AG10803 (cell line): ENCODE measurements around the gene STXBP3.

Experiments
- DNase-seq: peaks from one replicate; pipeline ENCODE4 v3.0.0; 2010; ENCODE audit warnings: low read depth
- H3K4me3 ChIP-seq: 2 replicates; pipeline ENCODE4 v1.5.1; 2011; ENCODE audit warnings: mild to moderate bottlenecking, low read length, control low read depth
- TF ChIP-seq, protein P1 (sequence below): conservative IDR thresholded peaks from 2 replicates; pipeline ENCODE4 v1.5.1; 2011; ENCODE audit warnings: mild to moderate bottlenecking, low read length, control low read depth, inconsistent platforms

The STXBP3 gene

DNA sequence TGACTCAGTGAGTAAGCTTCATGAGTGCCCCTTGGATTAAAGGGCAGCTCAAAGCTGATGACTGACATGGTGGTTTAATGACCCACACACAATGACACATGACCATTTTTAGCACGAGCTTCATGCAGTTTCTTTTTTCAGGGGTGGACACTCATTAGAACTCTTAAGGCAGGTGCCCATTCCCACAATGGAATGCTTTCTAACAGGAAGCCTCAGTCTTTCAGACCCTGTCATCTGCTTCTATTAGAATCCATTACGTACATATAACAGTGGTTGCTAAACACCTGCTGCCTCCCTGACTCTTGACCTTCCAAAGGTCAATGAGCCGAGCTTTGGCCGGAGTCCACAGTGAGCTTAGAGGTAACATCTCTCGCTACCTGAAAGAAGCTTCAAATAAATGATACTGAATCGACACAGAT, 83.0 kb downstream of the STXBP3 start:
- no peak overlapping the region for H3K4me3 ChIP-seq
- TF ChIP-seq, protein P1, sequence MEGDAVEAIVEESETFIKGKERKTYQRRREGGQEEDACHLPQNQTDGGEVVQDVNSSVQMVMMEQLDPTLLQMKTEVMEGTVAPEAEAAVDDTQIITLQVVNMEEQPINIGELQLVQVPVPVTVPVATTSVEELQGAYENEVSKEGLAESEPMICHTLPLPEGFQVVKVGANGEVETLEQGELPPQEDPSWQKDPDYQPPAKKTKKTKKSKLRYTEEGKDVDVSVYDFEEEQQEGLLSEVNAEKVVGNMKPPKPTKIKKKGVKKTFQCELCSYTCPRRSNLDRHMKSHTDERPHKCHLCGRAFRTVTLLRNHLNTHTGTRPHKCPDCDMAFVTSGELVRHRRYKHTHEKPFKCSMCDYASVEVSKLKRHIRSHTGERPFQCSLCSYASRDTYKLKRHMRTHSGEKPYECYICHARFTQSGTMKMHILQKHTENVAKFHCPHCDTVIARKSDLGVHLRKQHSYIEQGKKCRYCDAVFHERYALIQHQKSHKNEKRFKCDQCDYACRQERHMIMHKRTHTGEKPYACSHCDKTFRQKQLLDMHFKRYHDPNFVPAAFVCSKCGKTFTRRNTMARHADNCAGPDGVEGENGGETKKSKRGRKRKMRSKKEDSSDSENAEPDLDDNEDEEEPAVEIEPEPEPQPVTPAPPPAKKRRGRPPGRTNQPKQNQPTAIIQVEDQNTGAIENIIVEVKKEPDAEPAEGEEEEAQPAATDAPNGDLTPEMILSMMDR = no peak
- DNase-seq = peak; percentile 58

DNA sequence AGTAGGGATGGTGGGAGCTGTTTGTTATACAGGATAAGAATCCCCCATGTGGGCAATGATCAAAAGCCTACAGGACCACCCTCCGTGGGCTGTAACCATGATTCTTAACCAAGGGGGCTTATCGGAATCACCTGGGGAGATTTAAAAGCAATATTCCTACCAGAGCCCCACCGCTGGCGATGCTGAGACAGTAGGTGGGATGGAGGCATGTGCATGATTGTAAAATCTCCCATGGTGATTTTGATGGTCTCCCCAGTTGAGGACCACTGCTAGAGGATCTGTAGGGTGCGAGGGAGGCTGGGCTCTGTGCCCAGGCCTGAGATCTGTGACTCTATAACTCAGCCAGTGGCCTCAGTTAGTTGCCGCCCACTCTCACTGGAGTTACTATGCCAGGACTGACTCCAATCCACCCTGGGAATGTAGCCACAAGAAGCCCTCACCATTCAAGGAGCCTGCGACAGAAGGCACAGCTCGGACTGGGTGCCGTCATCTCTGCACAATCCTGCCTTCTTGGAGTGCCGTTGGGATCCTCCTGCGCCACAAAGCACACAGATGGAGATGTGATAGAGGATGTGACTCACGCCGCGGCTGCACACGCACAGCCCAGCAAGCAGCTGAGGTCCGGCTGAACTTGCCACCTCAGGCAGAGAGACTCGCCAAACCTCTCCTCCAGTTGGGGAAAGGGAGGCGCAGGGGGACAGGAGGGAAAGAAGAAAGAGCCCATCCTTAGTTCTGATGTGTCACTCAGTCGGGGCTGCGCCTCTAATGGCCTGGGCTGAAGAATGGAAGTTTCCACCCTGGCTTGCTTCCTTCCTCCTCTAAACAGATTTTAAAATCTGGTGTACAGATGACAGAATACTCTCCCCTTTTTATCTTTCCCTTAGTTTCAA, 83.9 kb downstream of the STXBP3 start:
- peak; percentile 98 for DNase-seq
- TF ChIP-seq, protein P1 = no peak
- H3K4me3 ChIP-seq = peak overlapping the region; percentile 45

- TF ChIP-seq, protein P1 = no peak
- peak; percentile 86 for DNase-seq
- peak overlapping the region; percentile 14; the same call in 1 of the 2 replicates for H3K4me3 ChIP-seq
Measured at GRCh38 chr1:108831225-108831624, 84.8 kb downstream of the STXBP3 start.

- DNase-seq = no peak
- no peak overlapping the region for H3K4me3 ChIP-seq
- TF ChIP-seq, protein P1 = no peak
Measured at GRCh38 chr1:108832929-108833328, 86.5 kb downstream of the STXBP3 start.

DNA sequence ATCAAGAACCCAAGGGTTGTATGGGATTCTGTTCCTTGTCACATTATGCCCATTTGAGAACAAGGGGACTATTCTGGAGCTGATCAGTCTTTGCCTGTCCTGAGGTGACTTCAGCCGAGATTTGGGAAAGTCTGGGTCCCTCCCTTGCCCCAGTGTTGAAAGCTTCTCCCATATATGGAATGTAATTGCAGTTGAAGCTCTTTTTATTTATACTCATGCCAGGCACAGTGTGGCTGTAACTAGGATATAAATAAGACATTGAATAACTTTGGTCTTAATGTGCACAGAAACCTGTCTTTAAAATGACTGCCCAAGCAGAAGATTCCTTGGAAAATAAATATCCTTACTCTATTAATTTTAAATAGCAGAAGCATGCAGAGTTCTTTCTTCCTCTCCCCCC, 95.2 kb downstream of the STXBP3 start:
- TF ChIP-seq, protein P1 = no peak

GRCh38 chr1:108842525-108843181, 96.2 kb downstream of the STXBP3 start:
- DNase-seq = no peak
- no peak overlapping the region for H3K4me3 ChIP-seq
- TF ChIP-seq, protein P1 = no peak

More for the DNA sequence above, 95.2 kb downstream of the STXBP3 start:
- DNase-seq = no peak
- H3K4me3 ChIP-seq = no peak overlapping the region
